CD4-positive, alpha-beta T cell treated with Interleukin-15 for 4 hours (primary cell): ENCODE measurements around the gene PRTFDC1.
"Not testable (repeated sequence)": the region's sequence is repeated elsewhere in the genome, so short reads cannot be mapped to it uniquely, and the experiment has no call there.

Experiments
- DNase-seq: peaks from one replicate; pipeline ENCODE4 v3.0.0-alpha.2; 2020; ENCODE audit warnings: low spot score

The PRTFDC1 gene

GRCh38 chr10:24965051-24965450 is 12.6 kb upstream of the PRTFDC1 start:
- no peak for DNase-seq

GRCh38 chr10:24963521-24964041 is 11.2 kb upstream of the PRTFDC1 start:
- DNase-seq: no peak

GRCh38 chr10:24962995-24963394 is 10.6 kb upstream of the PRTFDC1 start:
- no peak for DNase-seq

- DNase-seq: no peak
Observed at GRCh38 chr10:24961582-24961981, 9.2 kb upstream of the PRTFDC1 start.

- DNase-seq: no peak
Observed at GRCh38 chr10:24959382-24959730, 7.0 kb upstream of the PRTFDC1 start.

GRCh38 chr10:24958721-24959381 is 6.4 kb upstream of the PRTFDC1 start:
- no peak for DNase-seq

- no peak for DNase-seq
Observed at GRCh38 chr10:24958091-24958720, 5.8 kb upstream of the PRTFDC1 start.

- DNase-seq: not testable (repeated sequence)
Observed at GRCh38 chr10:24957624-24958051, 5.2 kb upstream of the PRTFDC1 start.

- no peak for DNase-seq
Observed at GRCh38 chr10:24953675-24954074, 1.3 kb upstream of the PRTFDC1 start.

- peak; percentile 45 for DNase-seq
Observed at GRCh38 chr10:24952707-24953645, 570 bp upstream of the PRTFDC1 start.

- peak; percentile 13 for DNase-seq
Observed at GRCh38 chr10:24951201-24952142, 934 bp downstream of the PRTFDC1 start.

GRCh38 chr10:24950439-24950838 is 2.0 kb downstream of the PRTFDC1 start:
- DNase-seq: no peak

- no peak for DNase-seq
Observed at GRCh38 chr10:24949616-24950015, 2.8 kb downstream of the PRTFDC1 start.

GRCh38 chr10:24947304-24948097 is 4.9 kb downstream of the PRTFDC1 start:
- no peak for DNase-seq

- no peak for DNase-seq
Observed at GRCh38 chr10:24944512-24945255, 7.7 kb downstream of the PRTFDC1 start.

GRCh38 chr10:24938525-24938924 is 13.9 kb downstream of the PRTFDC1 start:
- no peak for DNase-seq

- DNase-seq: no peak
Observed at GRCh38 chr10:24938076-24938475, 14.3 kb downstream of the PRTFDC1 start.

- DNase-seq: no peak
Observed at GRCh38 chr10:24935504-24936292, 16.7 kb downstream of the PRTFDC1 start.

- no peak for DNase-seq
Observed at GRCh38 chr10:24931236-24931635, 21.2 kb downstream of the PRTFDC1 start.
